GM12873 (cell line): ENCODE data around the gene PRKCE.
A peak's percentile ranks its signal among the peaks of the same experiment; 100 is the strongest.

ENCODE experiments used
- CTCF ChIP-seq: IDR thresholded peaks from 2 replicates; pipeline ENCODE4 v1.5.1; 2012; ENCODE audit warnings: low read depth, mild to moderate bottlenecking, moderate library complexity, low read length, control low read depth; ENCODE audit not compliant: insufficient read depth; ENCODE audit errors: missing control alignments

The PRKCE gene

GRCh38 chr2:45712570-45712969 is 61.1 kb downstream of the PRKCE start:
- peak; percentile 5 for TF ChIP-seq CTCF

- no peak for TF ChIP-seq CTCF
Observed at GRCh38 chr2:45713136-45713535, 61.7 kb downstream of the PRKCE start.

- TF ChIP-seq CTCF, result no peak
Observed at GRCh38 chr2:45713591-45713990, 62.1 kb downstream of the PRKCE start.

- no peak for TF ChIP-seq CTCF
Observed at GRCh38 chr2:45714679-45715078, 63.2 kb downstream of the PRKCE start.

GRCh38 chr2:45715601-45716379 is 64.3 kb downstream of the PRKCE start:
- TF ChIP-seq CTCF, result no peak

GRCh38 chr2:45716915-45717314 is 65.4 kb downstream of the PRKCE start:
- TF ChIP-seq CTCF, result no peak

GRCh38 chr2:45720210-45720609 is 68.7 kb downstream of the PRKCE start:
- TF ChIP-seq CTCF, result no peak
